Stimulated activated CD4-positive, alpha-beta T cell treated with anti-CD3 and anti-CD28 coated beads, TNF-alpha, amount 100 ng/mL, for 48 hours (primary cell): ENCODE measurements around the gene EIF2B5.
"Not testable (repeated sequence)": the region's sequence is repeated elsewhere in the genome, so short reads cannot be mapped to it uniquely, and the experiment has no call there.

Experiments
- DNase-seq, 3 donors: peaks; one replicate each; pipeline ENCODE4 v3.0.0-alpha.2; 2020; ENCODE audit warnings: low read depth in 3 of 3

EIF2B5 gene

GRCh38 chr3:184135149-184135910 lies at the start of gene EIF2B5:
TSS of gene EIF2B5 (plus strand) at chr3:184135358. CDS start at chr3:184135386, 28 bp downstream.
- peak; percentile 78 to 80 (median 79) for DNase-seq

DNA sequence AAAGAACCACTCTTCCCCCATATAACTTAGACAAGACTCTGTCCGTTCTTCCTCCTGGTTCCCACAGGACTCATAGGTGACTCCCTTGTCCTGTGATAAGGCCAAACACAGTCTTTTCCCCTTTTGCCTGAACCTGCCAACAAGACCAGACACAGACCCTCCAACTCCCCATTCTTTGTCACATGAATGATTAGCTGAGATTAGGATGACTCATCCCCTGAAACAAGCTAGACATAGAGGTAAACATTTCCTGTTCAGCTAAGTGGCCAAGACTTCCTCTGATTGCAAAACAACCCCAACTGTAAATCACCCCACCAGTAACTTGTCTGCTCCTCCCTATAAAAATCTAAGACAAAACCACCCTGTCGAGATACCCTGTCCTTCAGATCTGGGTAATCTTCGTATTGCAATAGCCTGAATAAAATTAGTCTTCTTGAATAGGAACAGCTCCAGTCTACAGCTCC lies 49.7 kb upstream of the EIF2B5 start:
- DNase-seq, result no peak

DNA sequence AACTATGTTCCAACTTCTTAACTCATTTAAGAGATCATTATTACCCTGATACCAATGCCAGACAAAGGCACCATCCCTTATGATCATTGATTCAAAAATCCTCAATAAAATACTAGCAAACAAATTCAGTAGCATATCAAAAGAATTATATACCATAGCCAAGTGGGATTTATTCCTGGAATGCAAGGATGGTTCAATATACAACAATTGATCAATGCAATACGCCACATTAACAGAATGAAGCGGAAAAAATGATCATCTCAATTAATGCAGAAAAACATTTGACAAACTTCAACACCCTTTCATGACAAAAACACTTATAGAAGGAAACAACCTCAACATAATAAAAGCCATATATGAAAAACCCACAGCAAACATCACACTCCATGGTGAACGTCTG lies 43.0 kb upstream of the EIF2B5 start:
- no peak for DNase-seq

- DNase-seq, result no peak
Measured at GRCh38 chr3:184096811-184097383, 38.3 kb upstream of the EIF2B5 start, which contains the start of gene HTR3E. TSS of gene HTR3E (plus strand) at chr3:184097064. CDS start at chr3:184097530, 466 bp downstream.

DNA sequence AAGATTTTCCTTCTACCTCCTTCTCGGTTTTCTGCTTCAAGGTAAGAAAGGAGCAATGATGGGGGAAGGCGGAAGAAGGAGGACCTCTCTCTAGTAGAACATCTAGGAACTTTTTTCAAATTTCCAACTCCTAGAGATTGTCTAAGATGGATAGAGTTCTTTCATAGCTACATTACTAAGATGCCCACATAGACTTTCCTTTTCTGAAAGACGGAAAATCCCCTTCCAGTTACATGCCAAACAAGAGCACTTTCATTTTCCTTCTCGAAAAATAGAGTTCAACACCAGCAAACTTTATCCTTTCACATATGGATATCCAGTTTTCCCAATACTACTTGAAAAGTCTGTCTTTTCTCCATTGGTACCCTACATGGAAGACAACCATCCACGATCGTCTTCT lies 37.6 kb upstream of the EIF2B5 start:
- DNase-seq, result no peak

- DNase-seq, result no peak
Measured at GRCh38 chr3:184099806-184100686, 35.1 kb upstream of the EIF2B5 start.

- DNase-seq, result no peak
Measured at GRCh38 chr3:184110316-184110725, 24.8 kb upstream of the EIF2B5 start.

DNA sequence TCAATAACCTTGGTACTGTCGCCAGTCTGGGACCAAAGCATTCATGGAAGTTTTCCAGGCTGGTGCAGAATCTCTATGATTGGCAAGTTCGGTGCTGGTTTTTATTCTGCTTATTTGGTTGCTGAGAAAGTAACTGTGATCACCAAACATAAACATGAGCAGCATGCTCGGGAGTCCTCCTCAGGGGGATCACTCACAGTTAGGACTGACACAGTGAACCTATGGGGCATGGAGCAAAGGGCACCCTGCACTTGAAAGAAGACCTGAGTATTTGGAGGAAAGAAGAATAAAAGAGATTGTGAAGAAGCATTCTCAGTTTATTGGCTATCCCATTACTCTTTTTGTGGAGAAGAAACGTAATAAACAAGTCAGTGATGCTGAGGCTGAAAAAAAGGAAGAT lies 19.1 kb upstream of the EIF2B5 start:
- DNase-seq, result no peak

GRCh38 chr3:184117636-184118035 lies 17.5 kb upstream of the EIF2B5 start:
- DNase-seq, result no peak

GRCh38 chr3:184121031-184121430 lies 14.1 kb upstream of the EIF2B5 start:
- DNase-seq, result not testable (repeated sequence)

- DNase-seq, result no peak
Measured at GRCh38 chr3:184126006-184126405, 9.2 kb upstream of the EIF2B5 start.

DNA sequence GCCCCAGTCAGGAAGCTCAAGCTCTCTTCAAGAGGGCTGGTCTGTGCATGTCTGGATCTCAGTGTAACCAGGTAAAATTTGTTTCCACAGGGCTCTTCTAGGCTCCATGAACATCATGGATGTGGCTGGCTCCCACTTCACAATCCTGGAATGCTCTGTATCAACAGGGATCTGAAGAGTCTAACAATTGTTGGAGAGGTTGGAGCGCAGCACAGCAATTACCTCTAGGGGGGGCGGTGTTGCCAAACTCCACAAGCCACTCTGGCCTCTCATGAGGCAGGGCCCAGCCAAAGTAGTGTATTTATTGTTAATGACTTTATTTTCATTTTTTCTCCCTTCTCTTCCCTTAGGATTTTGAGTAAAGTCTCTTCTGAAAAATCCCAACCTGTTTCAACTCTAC lies 6.1 kb upstream of the EIF2B5 start:
- no peak for DNase-seq

GRCh38 chr3:184132945-184133344 lies 2.2 kb upstream of the EIF2B5 start:
- DNase-seq, result no peak

- peak; percentile 43 to 48 (median 48) for DNase-seq
Measured at GRCh38 chr3:184133840-184134745, 1.1 kb upstream of the EIF2B5 start.

GRCh38 chr3:184134746-184135148 lies 411 bp upstream of the EIF2B5 start:
- DNase-seq, result no peak

- DNase-seq, result no peak
Measured at GRCh38 chr3:184135911-184136260, 728 bp downstream of the EIF2B5 start.

DNA sequence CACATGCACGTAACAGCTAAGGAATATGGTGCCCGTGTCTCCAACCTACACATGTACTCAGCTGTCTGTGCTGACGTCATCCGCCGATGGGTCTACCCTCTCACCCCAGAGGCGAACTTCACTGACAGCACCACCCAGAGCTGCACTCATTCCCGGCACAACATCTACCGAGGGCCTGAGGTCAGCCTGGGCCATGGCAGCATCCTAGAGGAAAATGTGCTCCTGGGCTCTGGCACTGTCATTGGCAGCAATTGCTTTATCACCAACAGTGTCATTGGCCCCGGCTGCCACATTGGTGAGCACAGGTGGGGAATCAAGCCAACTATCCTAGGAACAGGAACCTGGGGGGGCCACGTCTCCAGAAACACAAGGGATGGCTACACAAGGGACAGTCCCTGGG lies 5.3 kb downstream of the EIF2B5 start:
- DNase-seq, result no peak

- no peak for DNase-seq
Measured at GRCh38 chr3:184142199-184142598, 7.0 kb downstream of the EIF2B5 start.

GRCh38 chr3:184143327-184143726 lies 8.2 kb downstream of the EIF2B5 start:
- DNase-seq, result no peak

DNA sequence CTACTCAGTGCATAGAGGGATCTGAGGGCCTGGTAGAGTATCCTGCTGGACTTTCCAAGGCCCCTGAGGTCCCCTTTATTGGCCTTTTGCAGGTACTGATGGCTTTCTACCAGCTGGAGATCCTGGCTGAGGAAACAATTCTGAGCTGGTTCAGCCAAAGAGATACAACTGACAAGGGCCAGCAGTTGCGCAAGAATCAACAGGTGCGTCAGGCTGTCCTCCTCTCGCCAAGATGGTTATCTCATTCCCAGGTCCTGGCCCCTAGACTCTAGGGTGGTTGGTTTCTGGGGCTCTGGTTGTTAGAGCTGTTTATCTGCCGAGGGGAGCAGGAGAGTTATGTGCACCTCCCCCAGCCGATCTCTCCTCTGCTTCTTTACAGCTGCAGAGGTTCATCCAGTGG lies 9.3 kb downstream of the EIF2B5 start:
- no peak for DNase-seq

DNA sequence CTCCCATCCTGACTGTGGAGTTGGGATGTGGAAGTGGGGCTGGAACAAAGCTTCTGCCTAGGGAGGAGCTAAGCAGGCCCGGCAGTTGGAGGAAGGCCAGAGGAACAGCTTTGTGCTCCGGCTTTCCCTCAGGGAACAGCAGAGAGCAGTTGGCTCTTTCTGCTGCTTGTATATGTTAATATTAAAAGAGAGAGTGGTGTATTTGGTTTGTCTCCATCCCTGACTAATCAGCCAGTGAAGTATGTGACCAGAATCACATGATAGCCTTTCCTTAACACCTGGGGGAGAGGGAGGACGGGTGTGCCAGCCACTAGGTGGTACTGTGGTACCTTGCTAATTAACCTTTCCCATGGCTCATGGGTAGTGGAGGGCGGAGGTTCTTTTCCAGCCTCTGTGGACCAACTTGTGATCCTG lies 10.0 kb downstream of the EIF2B5 start:
- no peak for DNase-seq
